HK-2 (cell line): ENCODE results near the gene C1orf21.

Experiments
- DNase-seq: peaks from one replicate; pipeline ENCODE4 v3.0.0-alpha.2; 2018; ENCODE audit not compliant: unreplicated experiment

Gene C1orf21

GRCh38 chr1:184555665-184556641 lies 169.1 kb downstream of the C1orf21 start:
- no peak for DNase-seq

- no peak for DNase-seq
Measured at GRCh38 chr1:184556665-184557064, 169.8 kb downstream of the C1orf21 start.

- DNase-seq, result no peak
Measured at GRCh38 chr1:184557423-184558347, 170.9 kb downstream of the C1orf21 start.

GRCh38 chr1:184558691-184559090 lies 171.9 kb downstream of the C1orf21 start:
- no peak for DNase-seq

- no peak for DNase-seq
Measured at GRCh38 chr1:184559117-184559713, 172.4 kb downstream of the C1orf21 start.

GRCh38 chr1:184562806-184563205 lies 176.0 kb downstream of the C1orf21 start:
- DNase-seq, result no peak

- no peak for DNase-seq
Measured at GRCh38 chr1:184563308-184563707, 176.5 kb downstream of the C1orf21 start.

- no peak for DNase-seq
Measured at GRCh38 chr1:184567009-184567408, 180.2 kb downstream of the C1orf21 start.

- DNase-seq, result no peak
Measured at GRCh38 chr1:184567637-184568036, 180.8 kb downstream of the C1orf21 start.

- DNase-seq, result no peak
Measured at GRCh38 chr1:184568148-184568547, 181.3 kb downstream of the C1orf21 start.

GRCh38 chr1:184569106-184569505 lies 182.3 kb downstream of the C1orf21 start:
- no peak for DNase-seq

- DNase-seq, result no peak
Measured at GRCh38 chr1:184574588-184574987, 187.8 kb downstream of the C1orf21 start.

- no peak for DNase-seq
Measured at GRCh38 chr1:184576822-184577221, 190.0 kb downstream of the C1orf21 start.

- DNase-seq, result no peak
Measured at GRCh38 chr1:184577319-184577718, 190.5 kb downstream of the C1orf21 start.

- no peak for DNase-seq
Measured at GRCh38 chr1:184582411-184582810, 195.6 kb downstream of the C1orf21 start.

GRCh38 chr1:184583849-184584248 lies 197.0 kb downstream of the C1orf21 start:
- DNase-seq, result no peak

GRCh38 chr1:184588701-184589100 lies 201.9 kb downstream of the C1orf21 start:
- no peak for DNase-seq

GRCh38 chr1:184590163-184590750 lies 203.4 kb downstream of the C1orf21 start:
- DNase-seq, result no peak

GRCh38 chr1:184593597-184593996 lies 206.8 kb downstream of the C1orf21 start:
- no peak for DNase-seq

GRCh38 chr1:184595596-184595995 lies 208.8 kb downstream of the C1orf21 start:
- peak; percentile 2 for DNase-seq

GRCh38 chr1:184596950-184597645 lies 210.3 kb downstream of the C1orf21 start:
- DNase-seq, result no peak
